H9 (cell line): ENCODE measurements around the gene PCDH9. TPM values are rescaled to one million over a fixed set of nuclear protein-coding genes. Genes with fewer than 3 reads are reported as not detected.
A peak's percentile ranks its signal among the peaks of the same experiment; 100 is the strongest.

Experiments used
- DNase-seq: peaks from one replicate; pipeline ENCODE4 v3.0.0-alpha.2; 2017
- H2AFZ ChIP-seq: one replicate; pipeline ENCODE4 v1.6.1; 2013; ENCODE audit warnings: mild to moderate bottlenecking, low read length, control low read depth, moderate library complexity
- H2AK5ac ChIP-seq: 2 replicates; pipeline ENCODE4 v1.6.1; 2013; ENCODE audit warnings: low read length, control low read depth, mixed read lengths; ENCODE audit not compliant: insufficient read length
- H2BK120ac ChIP-seq: one replicate; pipeline ENCODE4 v1.6.1; 2013; ENCODE audit warnings: low read depth, mild to moderate bottlenecking, low read length, control low read depth, inconsistent platforms; ENCODE audit not compliant: poor library complexity, severe bottlenecking
- H2BK12ac ChIP-seq: 2 replicates; pipeline ENCODE4 v1.6.1; 2013; ENCODE audit warnings: low read length, control low read depth, mixed read lengths, low read depth; ENCODE audit not compliant: insufficient read length
- H2BK15ac ChIP-seq: 2 replicates; pipeline ENCODE4 v1.6.1; 2013; ENCODE audit warnings: low read depth, low read length, control low read depth
- H2BK20ac ChIP-seq: one replicate; pipeline ENCODE4 v1.6.1; 2013; ENCODE audit warnings: low read depth, mild to moderate bottlenecking, low read length, control low read depth, inconsistent platforms; ENCODE audit not compliant: poor library complexity, severe bottlenecking
- H2BK5ac ChIP-seq: 2 replicates; pipeline ENCODE4 v1.6.1; 2013; ENCODE audit warnings: low read length, control low read depth, mixed read lengths; ENCODE audit not compliant: insufficient read length
- H3K14ac ChIP-seq: 2 replicates; pipeline ENCODE4 v1.6.1; 2013; ENCODE audit warnings: low read length, control low read depth; ENCODE audit not compliant: insufficient read depth
- H3K18ac ChIP-seq: 2 replicates; pipeline ENCODE4 v1.6.1; 2013; ENCODE audit warnings: low read depth, mild to moderate bottlenecking, mixed read lengths, low read length, control low read depth; ENCODE audit not compliant: insufficient read length
- H3K23ac ChIP-seq: 2 replicates; pipeline ENCODE4 v1.6.1; 2013; ENCODE audit warnings: low read length, control low read depth, mixed read lengths, low read depth; ENCODE audit not compliant: insufficient read length
- H3K23me2 ChIP-seq: 2 replicates; pipeline ENCODE4 v1.6.1; 2013; ENCODE audit warnings: low read depth, mild to moderate bottlenecking, mixed read lengths, low read length, control low read depth; ENCODE audit not compliant: insufficient read length, poor library complexity, severe bottlenecking
- H3K27ac ChIP-seq: 2 replicates; pipeline ENCODE4 v1.5.1; 2013; ENCODE audit warnings: low read length, control low read depth, mixed read lengths, low read depth; ENCODE audit not compliant: insufficient read length
- H3K27me3 ChIP-seq: 2 replicates; pipeline ENCODE4 v1.6.1; 2013; ENCODE audit warnings: low read length, control low read depth, inconsistent platforms; ENCODE audit not compliant: insufficient read depth
- H3K4ac ChIP-seq: 2 replicates; pipeline ENCODE4 v1.6.1; 2013; ENCODE audit warnings: low read depth, mild to moderate bottlenecking, control low read depth, inconsistent platforms, low read length, moderate library complexity
- H3K4me1 ChIP-seq: 2 replicates; pipeline ENCODE4 v1.6.1; 2013; ENCODE audit warnings: low read length, control low read depth, inconsistent platforms; ENCODE audit not compliant: insufficient read depth
- H3K4me2 ChIP-seq: 2 replicates; pipeline ENCODE4 v1.6.1; 2013; ENCODE audit warnings: low read length, control low read depth, mixed read lengths; ENCODE audit not compliant: insufficient read length, insufficient read depth
- H3K56ac ChIP-seq: 2 replicates; pipeline ENCODE4 v1.6.1; 2013; ENCODE audit warnings: low read depth, mild to moderate bottlenecking, mixed read lengths, low read length, control low read depth; ENCODE audit not compliant: insufficient read length
- H3K79me1 ChIP-seq: 2 replicates; pipeline ENCODE4 v1.6.1; 2013; ENCODE audit warnings: low read depth, mild to moderate bottlenecking, moderate library complexity, low read length, control low read depth, inconsistent platforms; ENCODE audit not compliant: insufficient read depth, poor library complexity, severe bottlenecking
- H3K79me2 ChIP-seq: 2 replicates; pipeline ENCODE4 v1.6.1; 2013; ENCODE audit warnings: low read length, control low read depth, inconsistent platforms; ENCODE audit not compliant: insufficient read depth
- H3K9ac ChIP-seq: 2 replicates; pipeline ENCODE4 v1.6.1; 2013; ENCODE audit warnings: low read length, control low read depth, mixed read lengths; ENCODE audit not compliant: insufficient read length; ENCODE audit errors: extremely low read depth
- H3K9me3 ChIP-seq: one replicate; pipeline ENCODE4 v1.6.1; 2013; ENCODE audit warnings: low read depth, low read length, inconsistent platforms; ENCODE audit not compliant: control insufficient read depth
- H3T11ph ChIP-seq: one replicate; pipeline ENCODE4 v1.6.1; 2013; ENCODE audit warnings: mild to moderate bottlenecking, low read length, control low read depth, inconsistent platforms
- H4K20me1 ChIP-seq: one replicate; pipeline ENCODE4 v1.6.1; 2013; ENCODE audit not compliant: control insufficient read depth, insufficient read length, insufficient read depth
- H4K5ac ChIP-seq: 2 replicates; pipeline ENCODE4 v1.6.1; 2013; ENCODE audit warnings: low read depth, mild to moderate bottlenecking, mixed read lengths, low read length, control low read depth; ENCODE audit not compliant: insufficient read length
- H4K8ac ChIP-seq: replicated peaks from 2 replicates; pipeline ENCODE4 v1.6.1; 2013; ENCODE audit warnings: low read length, control low read depth, mixed read lengths, low read depth; ENCODE audit not compliant: insufficient read length
- H4K91ac ChIP-seq: 2 replicates; pipeline ENCODE4 v1.6.1; 2013; ENCODE audit warnings: low read depth, mild to moderate bottlenecking, moderate library complexity, mixed read lengths, low read length, control low read depth; ENCODE audit not compliant: insufficient read length
- H3K27ac Mint-ChIP-seq, 3 experiments: 2 replicates in 2 of 3; 3 replicates in 1 of 3; pipeline ENCODE4 v1.8.0; 2020 to 2021; ENCODE audit warnings: mixed read lengths in 3 of 3, mild to moderate bottlenecking in 1 of 3, moderate library complexity in 1 of 3
- H3K27me3 Mint-ChIP-seq: 2 replicates; pipeline ENCODE4 v1.8.0; 2021; ENCODE audit warnings: low read depth, mild to moderate bottlenecking, moderate library complexity, mixed read lengths
- H3K36me3 Mint-ChIP-seq, 3 experiments: 2 replicates in 2 of 3; 3 replicates in 1 of 3; pipeline ENCODE4 v1.8.0; 2020 to 2021; ENCODE audit warnings: low read depth in 3 of 3, mixed read lengths in 3 of 3; ENCODE audit not compliant: insufficient read depth in 1 of 3
- H3K4me1 Mint-ChIP-seq, 2 experiments: 2 replicates each; pipeline ENCODE4 v1.8.0; 2020; ENCODE audit warnings: mixed read lengths in 2 of 2
- H3K4me3 Mint-ChIP-seq, 2 experiments: 2 replicates in 1 of 2; 3 replicates in 1 of 2; pipeline ENCODE4 v1.8.0; 2020 to 2021; ENCODE audit warnings: mild to moderate bottlenecking in 2 of 2, mixed read lengths in 2 of 2, moderate library complexity in 1 of 2
- H3K9me3 Mint-ChIP-seq, 2 experiments: 2 replicates in 1 of 2; 3 replicates in 1 of 2; pipeline ENCODE4 v1.8.0; 2020; ENCODE audit warnings: mild to moderate bottlenecking in 2 of 2, mixed read lengths in 2 of 2, moderate library complexity in 1 of 2
- CTCF ChIP-seq: fragments of 200-600 bp; sonication (generic); conservative IDR thresholded peaks from 3 replicates; pipeline ENCODE4 v1.8.0; 2021; ENCODE audit warnings: antibody characterized with exemption, mild to moderate bottlenecking
- WGBS: extraction: QIAGEN DNeasy Blood & Tissue Kit; methylation state at CpG from one replicate; pipeline ENCODE4 v1.1.7; 2013; ENCODE audit warnings: missing lambda C conversion rate, low lambda C conversion rate, mixed read lengths; ENCODE audit not compliant: insufficient read length; ENCODE audit errors: extremely low coverage; 5-methylcytosine and 5-hydroxymethylcytosine counted together
- total RNA-seq: library from RNA; stranded (reverse); gene quantifications from 2 replicates; pipeline ENCODE4 v1.2.1, GENCODE V29; 2021

The PCDH9 gene
- total RNA-seq, 1 experiment from 2014 or later, result 0.11 TPM

DNA sequence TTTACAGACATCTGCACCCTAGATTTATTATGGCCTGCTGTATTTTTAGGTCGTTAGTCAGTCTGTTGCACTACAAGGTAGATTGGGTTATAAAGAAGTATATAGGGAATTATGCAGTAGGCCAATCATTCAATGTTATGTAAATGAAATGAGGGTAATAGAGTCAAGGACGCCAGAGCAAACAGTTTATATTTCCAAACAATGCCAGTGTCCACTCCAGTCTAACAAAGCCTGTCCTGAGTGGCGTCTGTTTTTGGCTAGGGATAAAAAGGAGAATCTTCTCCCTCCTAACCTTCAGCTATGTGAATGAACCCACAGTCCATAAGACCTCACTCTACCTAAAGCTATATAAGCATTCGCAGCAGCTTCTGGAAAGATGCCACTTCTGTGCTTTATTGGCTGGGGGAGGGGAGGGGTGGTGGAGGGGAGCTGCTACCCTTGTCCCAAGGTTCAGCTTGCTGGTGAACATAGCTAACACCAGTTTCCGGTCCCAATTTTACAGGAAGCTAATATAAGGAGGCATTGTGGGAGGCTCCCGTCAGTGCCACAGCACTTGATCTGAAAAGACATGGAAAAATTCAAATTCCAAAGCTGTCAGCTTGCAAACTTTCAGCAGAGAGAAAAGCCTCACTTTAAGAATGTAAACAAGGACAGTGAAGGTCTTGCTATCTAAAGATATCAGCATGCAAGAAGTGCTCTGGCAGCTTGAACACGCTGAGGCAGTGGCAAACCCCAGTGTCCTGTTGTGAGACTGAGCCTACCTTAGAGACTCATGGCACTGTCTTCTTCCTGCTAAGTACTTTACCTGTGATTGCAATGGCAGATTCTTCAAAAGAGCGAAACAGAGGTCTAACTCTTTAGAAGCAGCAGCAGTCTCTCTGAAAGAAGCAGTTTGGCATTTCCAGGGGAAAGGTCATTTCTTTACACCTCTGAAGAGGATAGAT, 369.9 kb downstream of the PCDH9 start:
- H4K20me1 ChIP-seq, result no peaks in the 10 kb centered on the region
- Mint-ChIP-seq H3K27me3 (no peaks in the 10 kb centered on the region), H3K36me3 (no peaks in the 10 kb centered on the region), H3K27ac (peak overlapping the region in 2 of 3 experiments; percentile 45 to 46; a peak in 1 of 7 replicates), H3K4me3 (no peak overlapping the region), H3K9me3 (no peaks in the 10 kb centered on the region), H3K4me1 (peaks cover 12 to 14% of the 10 kb centered on the region in 2 experiments)
- no peak overlapping the region for H2BK12ac ChIP-seq
- H4K91ac ChIP-seq, result no peak overlapping the region
- H2BK120ac ChIP-seq, result no peak overlapping the region
- no peak overlapping the region for H2BK15ac ChIP-seq
- no peak overlapping the region for H3K27ac ChIP-seq
- H2AFZ ChIP-seq, result no peak overlapping the region
- H4K5ac ChIP-seq, result no peak overlapping the region
- H3K27me3 ChIP-seq, result no peaks in the 10 kb centered on the region
- no peak overlapping the region for H3K9ac ChIP-seq
- no peak overlapping the region for H4K8ac ChIP-seq
- H3K9me3 ChIP-seq, result no peaks in the 10 kb centered on the region
- no peak overlapping the region for H3K18ac ChIP-seq
- H3K23me2 ChIP-seq, result no peaks in the 10 kb centered on the region
- H3K79me2 ChIP-seq, result no peaks in the 10 kb centered on the region
- peaks cover 2% of the 10 kb centered on the region; the same call in 1 of the 2 replicates for H3K4me1 ChIP-seq
- no peak overlapping the region for H2BK5ac ChIP-seq
- no peak overlapping the region for H3K56ac ChIP-seq
- no peaks in the 10 kb centered on the region for H3K79me1 ChIP-seq
- no peak overlapping the region for H3K23ac ChIP-seq
- no peak overlapping the region for H3K14ac ChIP-seq
- no peak for DNase-seq
- no CpG with 5 or more reads among the region's 8 CpGs for WGBS
- no peak overlapping the region for H3K4ac ChIP-seq
- H3K4me2 ChIP-seq, result no peak overlapping the region
- no peak overlapping the region for H2BK20ac ChIP-seq
- H2AK5ac ChIP-seq, result no peak overlapping the region
- no peak for TF ChIP-seq CTCF
- H3T11ph ChIP-seq, result no peak overlapping the region
